ENCODE results near the gene CACNB2.

GRCh38 chr10:18402853-18403252 lies 262.6 kb downstream of the CACNB2 start:
- TF ChIP-seq CTCF (IDR thresholded peaks at IDR 0.05), result no peak
- no peak for TF ChIP-seq POLR2AphosphoS5 (IDR thresholded peaks at IDR 0.05)

All from prostate gland (tissue), 2 donors.